ENCODE data around the gene ABHD16A. TPM values are rescaled to one million over a fixed set of nuclear protein-coding genes. Genes with fewer than 3 reads are reported as not detected.

The ABHD16A gene
- total and polyA plus RNA-seq, 10 of the 15 experiments (the other 5 are each of a cell fraction or from before 2014, with no cell fraction given): 7.5 to 43.0 (median 32.9) TPM

- H3K4me2 ChIP-seq (ENCODE audit: control insufficient read depth, insufficient read depth): no peak overlapping the region
- H3K79me2 ChIP-seq (ENCODE audit: control insufficient read depth, insufficient read depth, low read length): no peaks in the 10 kb centered on the region
- H2AFZ ChIP-seq (ENCODE audit: control insufficient read depth, low read depth, low read length): no peak overlapping the region
- no peak overlapping the region for H3K27ac ChIP-seq (ENCODE audit: control insufficient read depth, insufficient read depth)
- SMC1A ChIA-PET (ENCODE audit: uncharacterized antibody, unreplicated experiment): interaction anchor here (0.6 to 1.7 kb wide), 4 partner anchors 9 to 601 kb away, joined by 3 read pairs; partner anchors contain the start of gene LY6G6F
- intact Hi-C loops (cut with micrococcal nuclease; ENCODE audit: unreplicated experiment) (no loop called here), in situ Hi-C loops (cut with MboI) (no loop called here)
- DNase-seq (ENCODE audit: low read depth, low spot score) (no peak), FAIRE-seq (no peak), ATAC-seq (no peak)
- H4K20me1 ChIP-seq (ENCODE audit: control insufficient read depth, insufficient read depth): no peaks in the 10 kb centered on the region
- BruUV-seq (replicated peaks): no TSS peak
- TF ChIP-seq SMC3 (IDR thresholded peaks at IDR 0.05; ENCODE audit: borderline replicate concordance, low read length) (no peak), POU2F2 (IDR thresholded peaks at IDR 0.05; ENCODE audit: borderline replicate concordance, low read depth, low read length) (no peak), YBX1 (IDR thresholded peaks at IDR 0.05) (no peak), WRNIP1 (IDR thresholded peaks at IDR 0.05; ENCODE audit: borderline replicate concordance, low read depth, low read length) (no peak), RB1 (IDR thresholded peaks at IDR 0.05; ENCODE audit: borderline replicate concordance) (no peak), ZBTB33 (IDR thresholded peaks at IDR 0.05) (no peak), SMAD1 (IDR thresholded peaks at IDR 0.05; ENCODE audit: low read depth, partially characterized antibody) (no peak), FOXK2 (IDR thresholded peaks at IDR 0.05) (no peak), GATAD2B (conservative IDR thresholded peaks at IDR 0.05; ENCODE audit: low read depth) (no peak), SP1 (IDR thresholded peaks at IDR 0.05; ENCODE audit: low read depth, low read length) (no peak), HDGF (IDR thresholded peaks at IDR 0.05) (no peak), KAT2A (conservative IDR thresholded peaks at IDR 0.05; ENCODE audit: control insufficient read depth, low read depth, low read length) (no peak)
- peaks cover 17 to 29% of the 10 kb centered on the region in 2 experiments for H3K36me3 ChIP-seq (ENCODE audit: control insufficient read depth in 2 of 2, insufficient read depth in 2 of 2, low read length in 1 of 2)
- POLR2A ChIA-PET: interaction anchor here (0.6 to 2.2 kb wide), 3 partner anchors 27 to 72 kb away, joined by 4 to 7 read pairs (median 5); no protein-coding TSS in a partner anchor
- H3K9me3 ChIP-seq (replicated peaks; ENCODE audit: control insufficient read depth, insufficient read depth, low read length): no peaks in the 10 kb centered on the region
- H3K9ac ChIP-seq (ENCODE audit: control insufficient read depth, insufficient read depth, low read length): no peak overlapping the region
- H3K4me3 ChIP-seq: no peak overlapping the region
- H3K4me1 ChIP-seq (ENCODE audit: control insufficient read depth, insufficient read depth, low read length): no peaks in the 10 kb centered on the region
- RAD21 ChIA-PET (ENCODE audit: unreplicated experiment): no interaction called here
- no peaks in the 10 kb centered on the region for H3K27me3 ChIP-seq (replicated peaks in 1 of 2; ENCODE audit: control insufficient read depth in 2 of 2, insufficient read depth in 2 of 2, low read length in 1 of 2)
- CTCF ChIA-PET: interaction anchor here (0.7 to 2.1 kb wide), 2 partner anchors 10 to 13 kb away, joined by 3 to 4 read pairs; partner anchors contain the start of gene ABHD16A
- WGBS (ENCODE audit: insufficient coverage, insufficient replicate concordance, low lambda C conversion rate, missing lambda C conversion rate): 85% methylated on average over 6 of the region's 6 CpGs
Measured at GRCh38 chr6:31693535-31693934, 9.6 kb downstream of the ABHD16A start.
